Uterus (tissue), 4 donors: ENCODE results near the gene BMF. TPM values are rescaled to one million over a fixed set of nuclear protein-coding genes. Genes with fewer than 3 reads are reported as not detected.

Source experiments
- DNase-seq, 2 donors: peaks; one replicate each; pipeline ENCODE4 v3.0.0-alpha.2; 2019 to 2020
- H3K27ac ChIP-seq, 2 donors: fragments of 200-600 bp; sonication (generic); 1 replicate in 1 of 2; 2 replicates in 1 of 2; pipeline ENCODE4 v1.5.1; 2016 to 2018
- H3K27me3 ChIP-seq, 2 donors: fragments of 200-600 bp; sonication (generic); one replicate each; pipeline ENCODE4 v1.5.1; 2018 to 2019; ENCODE audit warnings: control low read depth in 1 of 2
- H3K36me3 ChIP-seq, 2 donors: fragments of 200-600 bp; sonication (generic); one replicate each; pipeline ENCODE4 v1.5.1; 2019; ENCODE audit warnings: control low read depth in 1 of 2
- H3K4me1 ChIP-seq, 2 donors: fragments of 200-600 bp; sonication (generic); one replicate each; pipeline ENCODE4 v1.5.1; 2018 to 2019; ENCODE audit warnings: control low read depth in 1 of 2
- H3K4me3 ChIP-seq, 2 donors: fragments of 200-600 bp; sonication (generic); 1 replicate in 1 of 2; 2 replicates in 1 of 2; pipeline ENCODE4 v1.5.1; 2018 to 2019; ENCODE audit warnings: mild to moderate bottlenecking in 1 of 2
- H3K9me3 ChIP-seq, 2 donors: fragments of 200-600 bp; sonication (generic); one replicate each; pipeline ENCODE4 v1.5.1; 2019; ENCODE audit warnings: control low read depth in 1 of 2
- CTCF ChIP-seq, 4 experiments: fragments of 200-600 bp in 2 of 4; fragments of 450-650 bp in 2 of 4; sonication (generic) in 2 of 4; IDR thresholded peaks; one replicate each; pipeline ENCODE4 v1.5.1; 2016 to 2019; ENCODE audit warnings: antibody characterized with exemption in 4 of 4, mild to moderate bottlenecking in 2 of 4, moderate library complexity in 1 of 4
- POLR2A ChIP-seq, 2 donors: fragments of 450-650 bp; IDR thresholded peaks; one replicate each; pipeline ENCODE4 v1.6.1; 2016; ENCODE audit warnings: antibody characterized with exemption in 2 of 2, mild to moderate bottlenecking in 1 of 2, moderate library complexity in 1 of 2
- intact Hi-C: fragments of 100-400 bp; cut with DNase I; formaldehyde crosslinking; loops from one replicate; pipeline ENCODE4 v1.15.1; 2023; ENCODE audit warnings: low total_unique reads
- total RNA-seq, 4 donors: library from RNA; depleted of rRNA in 3 of 4; stranded (reverse); fragments of >200 nt in 3 of 4; gene quantifications; one replicate each; pipeline versions ENCODE4 v1.1.0 to v1.2.4, GENCODE V29; 2014 to 2023
- donor health status: DM: yes; HTN: yes; CAD: no.

Gene BMF
- total RNA-seq, 4 donors from 2014 or later, result 7.1 to 46.2 (median 22.6) TPM

GRCh38 chr15:40067921-40068624, 40.6 kb downstream of the BMF start:
- H3K27ac ChIP-seq, result peak overlapping the region in 1 of 2 donors; percentile 72
- intact Hi-C loops, result no loop called here

GRCh38 chr15:40066589-40066988, 42.1 kb downstream of the BMF start:
- H3K4me1 ChIP-seq, result peaks cover 0 to 11% of the 10 kb centered on the region in 2 donors

More at GRCh38 chr15:40067921-40068624, 40.6 kb downstream of the BMF start:
- no peak for DNase-seq
- H3K9me3 ChIP-seq, result no peaks in the 10 kb centered on the region
- H3K27me3 ChIP-seq, result no peaks in the 10 kb centered on the region
- H3K36me3 ChIP-seq, result no peaks in the 10 kb centered on the region
- H3K4me3 ChIP-seq, result no peak overlapping the region
- no peak for TF ChIP-seq CTCF (IDR thresholded peaks at IDR 0.05)
- TF ChIP-seq POLR2A (IDR thresholded peaks at IDR 0.05), result no peak
- H3K4me1 ChIP-seq, result peaks cover 0 to 11% of the 10 kb centered on the region in 2 donors

DNA sequence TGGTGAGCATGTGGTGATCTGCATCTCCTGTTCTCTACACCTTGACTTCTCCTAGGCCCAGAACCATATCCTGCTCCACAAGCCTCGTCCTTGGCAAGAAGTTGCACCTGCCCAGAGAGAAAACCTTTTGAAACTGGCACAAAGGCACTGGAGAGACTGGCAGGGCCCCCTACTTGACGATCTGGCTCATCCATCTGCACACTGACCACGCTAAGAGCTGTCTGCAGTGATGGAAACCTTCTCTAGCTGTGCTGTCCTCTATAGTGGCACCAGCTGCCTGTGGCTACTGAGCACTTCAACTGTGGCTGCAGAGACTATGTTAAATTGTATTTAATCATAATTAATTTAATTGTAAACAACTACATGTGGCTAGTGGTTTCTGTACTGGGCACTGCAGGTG, 43.5 kb downstream of the BMF start:
- no peaks in the 10 kb centered on the region for H3K9me3 ChIP-seq
- no peaks in the 10 kb centered on the region for H3K27me3 ChIP-seq
- H3K4me1 ChIP-seq, result peaks cover 0 to 11% of the 10 kb centered on the region in 2 donors
- TF ChIP-seq CTCF (IDR thresholded peaks at IDR 0.05) (no peak), POLR2A (IDR thresholded peaks at IDR 0.05) (no peak)
- DNase-seq, result no peak
- H3K36me3 ChIP-seq, result no peaks in the 10 kb centered on the region
- H3K27ac ChIP-seq, result no peak overlapping the region
- intact Hi-C loops, result no loop called here
- no peak overlapping the region for H3K4me3 ChIP-seq

More at GRCh38 chr15:40066589-40066988, 42.1 kb downstream of the BMF start:
- Histone ChIP-seq H3K27me3 (no peaks in the 10 kb centered on the region), H3K9me3 (no peaks in the 10 kb centered on the region), H3K4me3 (no peak overlapping the region), H3K36me3 (no peaks in the 10 kb centered on the region), H3K27ac (no peak overlapping the region)
- intact Hi-C loops, result no loop called here
- DNase-seq, result no peak
- TF ChIP-seq CTCF (IDR thresholded peaks at IDR 0.05), result no peak
- TF ChIP-seq POLR2A (IDR thresholded peaks at IDR 0.05), result no peak

DNA sequence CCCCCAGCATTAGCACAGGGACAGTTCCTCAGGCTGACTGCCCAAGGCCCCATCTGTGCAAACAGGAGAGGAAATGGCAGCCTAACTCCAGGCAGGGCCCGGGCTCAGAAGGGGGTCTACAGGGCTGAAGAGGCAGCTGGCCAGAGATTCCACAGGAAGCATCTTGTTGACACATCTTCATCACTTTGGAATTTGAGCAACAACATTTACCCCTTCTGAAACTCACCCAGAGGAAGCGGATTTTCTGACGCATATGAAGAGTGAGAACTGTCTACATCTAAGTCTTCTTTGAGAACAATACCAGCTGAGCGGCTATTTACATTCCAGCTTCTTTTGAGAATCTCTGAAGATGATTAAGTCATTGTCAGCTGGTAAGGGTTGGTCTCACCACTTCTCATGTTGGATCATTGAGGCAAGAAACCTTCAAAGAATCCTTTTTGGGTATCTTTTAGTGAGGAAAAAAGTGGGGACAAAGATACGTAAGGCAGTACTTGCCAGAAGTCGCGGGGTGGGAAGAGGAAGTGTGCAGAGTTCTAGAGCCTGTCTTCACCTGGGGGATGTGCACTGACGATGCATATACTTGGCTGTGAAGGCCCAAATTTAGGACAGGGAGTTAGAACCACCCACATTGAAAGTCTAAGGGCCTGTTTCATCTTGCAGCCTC, 44.3 kb downstream of the BMF start:
- no peak for TF ChIP-seq CTCF (IDR thresholded peaks at IDR 0.05)
- no peak for TF ChIP-seq POLR2A (IDR thresholded peaks at IDR 0.05)
- intact Hi-C loops, result no loop called here
- no peaks in the 10 kb centered on the region for H3K9me3 ChIP-seq
- H3K4me1 ChIP-seq, result peaks cover 0 to 6% of the 10 kb centered on the region in 2 donors
- no peak overlapping the region for H3K27ac ChIP-seq
- H3K36me3 ChIP-seq, result no peaks in the 10 kb centered on the region
- H3K27me3 ChIP-seq, result no peaks in the 10 kb centered on the region
- no peak overlapping the region for H3K4me3 ChIP-seq
- no peak for DNase-seq

DNA sequence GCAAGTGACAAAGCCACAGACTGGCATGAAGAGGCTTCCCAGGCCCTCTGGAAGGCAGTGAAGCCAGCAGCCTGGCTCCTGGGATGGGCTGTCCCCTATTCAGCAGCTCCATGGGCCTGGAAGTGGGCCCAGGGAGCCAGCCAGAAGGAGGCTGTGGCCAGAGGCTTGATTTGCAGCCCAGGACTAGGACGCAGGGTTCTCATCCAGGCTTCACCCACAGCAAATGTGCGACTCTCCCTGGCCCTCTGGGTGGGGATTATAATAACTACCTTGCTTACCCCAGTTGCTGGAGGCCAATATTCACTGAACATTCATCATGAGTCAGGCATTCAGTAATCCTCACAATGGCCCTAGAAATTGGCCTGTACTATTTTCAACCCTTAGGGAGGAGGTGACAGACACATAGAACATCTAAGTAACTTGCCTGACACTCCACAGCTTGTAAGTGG, 45.1 kb downstream of the BMF start:
- no peaks in the 10 kb centered on the region for H3K9me3 ChIP-seq
- TF ChIP-seq POLR2A (IDR thresholded peaks at IDR 0.05), result no peak
- H3K27me3 ChIP-seq, result no peaks in the 10 kb centered on the region
- no peaks in the 10 kb centered on the region for H3K36me3 ChIP-seq
- no peaks in the 10 kb centered on the region for H3K4me1 ChIP-seq
- intact Hi-C loops, result no loop called here
- no peak overlapping the region for H3K4me3 ChIP-seq
- no peak overlapping the region for H3K27ac ChIP-seq
- no peak for DNase-seq
